CD4-positive, alpha-beta T cell treated with Interferon gamma for 1 hour (primary cell): ENCODE data around the gene ACAA1.
"Not testable (repeated sequence)": the region's sequence is repeated elsewhere in the genome, so short reads cannot be mapped to it uniquely, and the experiment has no call there.

Experiments
- DNase-seq: peaks from one replicate; pipeline ENCODE4 v3.0.0-alpha.2; 2020

The ACAA1 gene

DNA sequence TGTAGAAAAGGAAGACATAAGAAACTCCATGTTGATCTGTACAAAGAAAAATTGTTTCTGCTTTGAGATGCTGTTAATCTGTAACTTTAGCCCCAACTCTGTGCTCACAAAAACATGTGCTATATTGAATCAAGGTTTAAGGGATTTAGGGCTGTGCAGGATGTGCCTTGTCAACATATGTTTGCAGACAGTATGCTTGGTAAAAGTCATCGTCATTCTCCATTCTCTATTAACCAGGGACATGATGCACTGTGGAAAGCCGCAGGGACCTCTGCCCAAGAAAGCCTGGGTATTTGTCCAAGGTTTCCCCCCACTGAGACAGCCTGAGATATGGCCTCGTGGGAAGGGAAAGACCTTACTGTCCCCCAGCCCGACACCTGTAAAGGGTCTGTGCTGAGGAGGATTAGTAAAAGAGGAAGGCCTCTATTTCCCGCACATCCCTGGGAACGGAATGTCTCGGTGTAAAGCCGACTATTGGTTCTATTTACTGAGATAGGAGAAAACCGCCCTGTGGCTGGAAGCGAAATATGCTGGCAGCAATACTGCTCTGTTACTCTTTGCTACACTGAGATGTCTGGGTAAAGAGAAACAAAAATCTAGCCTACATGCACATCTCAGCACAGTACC lies 2.3 kb downstream of the ACAA1 start:
- not testable (repeated sequence) for DNase-seq

DNA sequence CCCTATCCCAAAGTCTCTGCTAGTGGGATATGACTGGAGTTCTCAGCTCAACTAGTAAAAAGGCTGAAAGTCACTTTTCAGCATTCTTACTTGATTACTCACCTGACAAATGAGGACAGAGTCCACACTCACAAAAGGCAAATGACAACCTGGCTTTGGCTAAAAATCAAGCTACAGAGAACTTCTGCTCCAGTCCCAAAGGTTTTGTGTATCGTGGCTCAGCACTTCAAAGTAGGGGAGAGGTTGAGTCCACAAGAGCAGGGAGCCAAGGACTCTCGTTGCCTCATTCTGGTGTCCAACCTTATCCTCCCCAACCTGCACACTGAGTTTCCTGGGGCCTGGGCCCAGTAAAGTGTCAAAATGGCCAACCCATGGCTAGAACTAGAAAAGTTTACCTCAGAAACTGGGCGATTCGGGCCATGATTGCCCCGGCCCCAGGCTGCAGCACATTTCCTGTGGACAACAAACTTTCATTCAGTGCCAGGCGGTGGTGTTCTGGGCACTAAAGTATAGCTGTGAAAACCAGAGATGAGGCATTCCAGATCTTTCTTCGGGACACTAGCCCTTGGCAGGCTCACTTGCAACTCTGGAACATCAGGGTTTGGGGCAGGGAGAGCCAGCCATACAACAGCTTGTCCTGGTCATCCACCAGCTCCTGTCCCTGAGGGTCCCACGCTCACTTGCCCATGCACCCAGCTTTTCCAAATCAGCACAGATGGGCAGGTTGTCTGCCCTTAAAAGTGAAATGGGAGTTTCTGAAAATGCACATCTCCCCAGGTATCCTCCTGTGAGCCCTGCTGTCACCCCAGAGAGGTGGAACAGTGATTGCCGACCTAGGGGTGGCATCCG lies 3.1 kb downstream of the ACAA1 start:
- no peak for DNase-seq

DNA sequence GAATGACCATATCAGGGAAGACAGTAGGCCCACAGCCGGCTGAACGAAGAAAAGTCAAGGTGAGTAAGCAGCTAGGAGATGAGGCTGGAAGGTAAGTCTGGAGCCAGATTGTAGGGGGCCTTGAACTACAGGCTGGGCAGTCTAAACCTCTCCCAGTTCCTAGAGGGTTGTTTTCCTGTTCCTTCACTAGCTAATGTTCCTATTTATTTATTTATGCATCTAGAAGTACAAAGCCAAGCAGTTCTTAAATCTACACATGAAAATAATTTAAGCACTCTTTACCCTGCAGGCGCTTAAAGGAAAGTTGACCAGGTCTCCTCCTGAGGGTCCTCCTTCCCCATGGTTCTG lies 3.7 kb downstream of the ACAA1 start:
- DNase-seq = no peak

DNA sequence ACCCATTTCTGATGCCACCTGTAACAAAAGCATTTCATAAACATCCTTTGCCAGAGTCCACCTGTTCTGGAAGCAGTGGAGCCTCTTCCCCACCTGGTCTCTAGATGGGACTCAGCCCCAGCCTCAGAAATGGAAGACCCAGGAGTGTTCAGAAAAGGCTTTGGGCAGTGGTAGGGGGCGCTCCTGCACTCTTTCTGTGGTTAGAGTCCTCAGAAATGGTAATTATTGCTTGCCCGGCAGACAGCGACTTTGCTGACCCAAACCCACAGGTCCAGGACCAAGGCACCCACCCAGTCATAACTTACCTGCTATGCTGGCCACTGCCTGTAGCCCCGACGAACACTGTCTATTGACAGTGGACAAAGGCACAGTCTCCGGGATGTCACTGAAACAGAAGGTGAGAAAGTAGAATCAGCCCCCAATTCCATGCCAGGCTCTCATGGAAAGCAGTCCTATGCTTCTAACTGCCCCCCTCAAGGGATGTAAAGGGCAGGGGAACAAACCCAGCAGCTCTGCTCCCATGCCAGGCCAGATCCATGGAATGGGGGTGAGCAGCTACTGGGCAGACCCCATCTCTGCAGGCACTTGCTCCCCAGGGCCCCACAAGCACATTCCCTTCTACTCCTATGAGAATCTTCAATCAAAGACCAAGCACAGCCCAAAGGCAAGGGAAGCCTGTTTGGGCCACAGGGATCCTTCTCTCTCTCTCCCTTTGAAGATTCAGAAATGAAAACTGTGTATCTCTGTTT lies 5.1 kb downstream of the ACAA1 start:
- peak; percentile 23 for DNase-seq

DNA sequence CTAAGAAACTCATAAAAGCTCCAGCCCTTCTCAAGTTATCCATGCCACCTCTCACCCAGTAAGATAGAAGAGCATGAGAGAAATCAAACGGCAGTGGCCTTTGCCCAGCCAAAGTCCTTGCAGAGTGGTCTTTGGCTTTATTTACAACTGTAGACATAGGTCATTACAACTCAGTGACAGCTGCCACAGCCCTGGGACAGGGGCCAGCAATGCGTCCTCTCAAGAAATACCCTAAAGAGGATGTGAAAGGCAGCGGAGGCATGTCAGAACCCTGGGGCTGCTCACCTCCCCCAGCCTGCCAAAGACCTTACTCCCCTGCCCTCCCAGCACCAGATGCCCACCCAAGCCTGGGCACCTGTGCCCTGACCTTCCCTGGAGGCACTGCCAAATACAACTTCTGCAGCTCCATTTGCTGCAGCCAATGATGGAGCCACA lies 6.3 kb downstream of the ACAA1 start:
- no peak for DNase-seq

DNA sequence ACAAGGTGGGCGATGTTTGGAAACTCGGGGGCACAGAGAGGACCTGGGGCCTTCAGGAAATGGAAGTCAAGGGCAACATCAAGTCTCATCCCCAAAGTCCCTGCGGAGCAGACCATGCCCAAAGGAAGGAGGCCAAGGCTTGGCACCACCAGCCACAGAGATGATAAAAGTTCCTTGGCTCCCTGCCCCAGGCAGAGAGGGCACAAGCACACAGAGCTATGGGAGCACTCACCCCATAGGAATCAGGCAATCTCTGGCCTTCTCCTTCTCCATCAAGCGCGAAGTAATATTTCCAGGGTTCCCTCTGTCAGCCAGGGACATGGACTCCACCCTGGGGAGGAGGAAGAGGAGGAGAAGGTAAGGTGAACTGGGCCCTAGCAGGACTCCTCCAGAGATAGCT lies 7.9 kb downstream of the ACAA1 start:
- no peak for DNase-seq

DNA sequence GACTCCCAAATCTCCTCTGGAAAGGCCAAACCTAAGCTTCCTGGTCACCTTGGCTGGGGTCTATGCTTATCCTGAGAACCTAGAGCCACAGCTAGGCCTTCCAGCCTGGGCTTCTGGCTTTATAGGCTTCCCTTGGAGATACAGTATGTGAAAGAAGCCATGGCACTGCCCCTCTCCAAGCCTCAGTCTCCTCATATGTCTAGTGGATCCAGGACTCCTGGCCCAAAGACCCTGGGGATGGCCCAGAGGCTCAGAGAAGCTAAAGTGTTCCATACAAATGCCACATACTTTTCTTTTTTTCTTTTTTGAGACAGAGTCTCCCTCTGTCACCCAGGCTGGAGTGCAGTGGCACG lies 8.6 kb downstream of the ACAA1 start:
- DNase-seq = no peak

DNA sequence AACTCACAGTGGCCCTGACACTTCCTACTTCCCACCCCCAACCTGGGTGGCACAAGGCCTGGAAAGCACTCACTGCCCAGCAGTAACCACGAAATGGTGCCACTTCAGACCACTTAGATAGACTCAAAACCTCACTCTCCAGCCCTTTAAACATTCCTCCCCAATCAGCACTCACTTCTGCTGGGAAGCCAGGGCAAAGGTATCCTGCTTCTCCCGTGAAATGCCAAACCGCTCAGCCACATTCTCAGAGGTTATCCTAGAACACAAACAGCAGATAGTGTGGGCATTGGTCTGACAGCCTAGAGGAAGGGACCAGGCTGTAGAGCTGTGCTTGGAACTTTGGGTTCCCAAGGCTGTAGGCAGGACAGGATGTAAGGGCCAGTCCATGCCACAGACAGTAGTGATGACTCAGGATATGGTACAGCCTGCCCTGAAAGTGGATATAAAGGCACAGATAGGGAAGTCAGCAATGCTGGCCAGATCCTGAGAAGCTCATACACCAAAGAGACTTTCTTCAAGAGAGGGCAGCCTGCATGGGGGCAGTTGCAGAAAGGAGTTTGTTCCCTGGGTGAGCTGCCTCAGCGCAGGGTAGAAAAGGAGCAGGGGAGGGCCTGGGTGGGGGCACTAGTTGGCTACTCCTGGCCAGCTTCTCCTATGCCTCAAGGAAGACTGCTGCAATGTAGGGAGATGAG lies 9.2 kb downstream of the ACAA1 start:
- DNase-seq = no peak

DNA sequence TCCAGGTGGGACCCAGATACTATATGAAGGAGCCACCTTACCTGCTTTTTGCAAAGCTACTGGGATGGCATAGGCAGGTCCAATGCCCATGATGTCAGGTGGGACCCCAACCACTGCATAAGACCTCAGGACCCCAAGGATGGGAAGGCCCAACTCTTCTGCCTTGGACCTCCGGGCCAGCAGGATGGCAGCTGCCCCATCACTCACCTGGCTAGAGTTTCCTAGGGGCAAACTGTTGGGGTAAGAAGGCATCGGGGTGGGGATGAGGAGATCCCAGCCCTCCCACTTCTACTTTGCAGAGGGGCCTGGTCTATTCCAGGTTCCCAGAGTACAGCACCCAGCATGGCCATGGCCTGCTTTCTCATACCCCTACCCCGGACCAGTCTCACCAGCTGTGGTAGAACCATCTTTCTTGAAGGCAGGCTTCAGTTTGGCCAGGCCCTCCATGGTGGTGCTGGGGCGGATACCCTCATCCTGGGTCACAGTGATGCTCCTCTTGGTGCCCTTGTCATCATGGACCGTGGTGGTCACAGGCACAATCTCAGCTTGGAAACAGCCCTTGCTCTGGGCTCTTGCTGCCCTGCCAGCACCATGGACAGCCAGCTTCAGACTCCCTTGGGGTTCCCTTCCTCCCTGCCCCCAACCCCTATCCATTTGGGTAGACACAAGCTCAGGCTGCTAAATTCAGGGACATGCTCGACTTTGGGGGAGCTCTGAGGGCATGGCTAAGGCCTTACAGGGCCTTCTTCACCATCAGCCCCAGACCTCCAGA lies 10.6 kb downstream of the ACAA1 start:
- DNase-seq = no peak

DNA sequence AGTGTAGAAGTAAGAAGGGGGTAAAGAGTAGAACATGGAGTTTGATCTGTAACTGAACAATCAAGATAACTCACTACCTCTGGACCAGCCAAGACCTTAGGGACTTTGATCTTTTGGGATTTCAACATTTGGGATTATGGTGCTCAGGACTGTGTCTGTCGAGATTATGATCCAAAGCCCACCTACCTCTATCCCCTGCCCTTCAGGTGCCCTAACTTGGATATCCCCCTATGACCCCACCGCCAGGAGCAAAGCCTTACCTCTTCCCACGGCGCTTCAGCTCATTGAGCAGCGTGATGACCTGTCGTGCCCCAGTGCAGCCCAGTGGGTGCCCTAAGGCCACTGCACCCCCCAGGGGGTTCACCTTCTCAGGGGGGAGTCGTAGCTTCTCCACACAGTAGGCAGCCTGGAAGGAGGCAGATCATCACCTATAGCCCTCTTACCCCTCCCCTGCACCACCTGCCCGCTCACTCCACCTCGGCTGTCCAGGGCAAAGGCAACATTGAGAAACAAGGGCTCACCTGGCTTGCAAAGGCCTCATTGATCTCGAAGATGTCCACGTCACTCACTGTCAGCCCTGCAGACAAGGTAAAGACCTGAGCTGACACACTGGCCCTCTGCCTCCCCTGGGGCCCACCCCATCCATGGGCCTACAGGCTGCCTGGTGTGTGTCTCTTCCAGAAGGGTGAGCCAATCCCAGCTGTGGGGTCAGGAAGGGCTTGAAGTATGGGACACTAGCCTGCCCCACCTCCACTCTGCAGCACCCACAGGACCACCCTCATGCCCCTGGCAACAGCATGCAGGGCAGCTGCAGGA lies 11.4 kb downstream of the ACAA1 start:
- DNase-seq = no peak

DNA sequence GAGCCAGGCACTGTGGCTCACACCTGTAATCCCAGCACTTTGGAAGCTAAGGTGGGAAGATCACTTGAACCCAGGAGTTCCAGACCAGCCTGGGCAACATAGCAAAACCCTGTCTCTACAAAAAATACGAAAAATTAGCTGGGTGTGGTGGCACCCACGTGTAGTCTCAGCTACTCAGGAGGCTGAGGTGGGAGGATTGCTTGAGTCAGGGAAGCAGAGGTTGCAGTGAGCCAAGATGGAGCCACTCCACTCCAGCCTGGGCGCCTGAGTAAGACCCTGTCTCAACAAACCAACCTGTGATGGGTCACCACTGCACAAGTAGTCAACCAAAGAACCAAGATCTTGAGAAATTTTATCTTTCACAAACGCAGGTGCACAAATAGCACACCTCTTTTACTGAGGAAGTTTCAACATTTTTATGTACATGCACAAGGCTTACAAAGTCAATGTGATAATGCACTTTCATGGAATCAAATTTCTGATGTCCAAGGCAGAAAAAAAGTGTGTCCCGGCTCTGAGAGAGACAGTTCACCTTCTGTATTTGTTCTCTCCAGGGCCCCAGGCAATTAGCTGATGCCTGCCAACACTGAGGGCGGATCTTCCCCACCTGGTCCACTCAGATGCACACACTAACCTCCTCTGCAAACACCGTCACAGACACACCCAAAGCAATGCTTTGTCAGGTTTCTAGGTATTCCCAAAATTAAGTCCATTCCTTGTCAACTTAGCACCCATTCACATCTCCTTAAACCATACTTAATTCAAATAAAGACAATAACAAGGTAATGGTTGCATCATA lies 12.4 kb downstream of the ACAA1 start:
- DNase-seq = no peak

DNA sequence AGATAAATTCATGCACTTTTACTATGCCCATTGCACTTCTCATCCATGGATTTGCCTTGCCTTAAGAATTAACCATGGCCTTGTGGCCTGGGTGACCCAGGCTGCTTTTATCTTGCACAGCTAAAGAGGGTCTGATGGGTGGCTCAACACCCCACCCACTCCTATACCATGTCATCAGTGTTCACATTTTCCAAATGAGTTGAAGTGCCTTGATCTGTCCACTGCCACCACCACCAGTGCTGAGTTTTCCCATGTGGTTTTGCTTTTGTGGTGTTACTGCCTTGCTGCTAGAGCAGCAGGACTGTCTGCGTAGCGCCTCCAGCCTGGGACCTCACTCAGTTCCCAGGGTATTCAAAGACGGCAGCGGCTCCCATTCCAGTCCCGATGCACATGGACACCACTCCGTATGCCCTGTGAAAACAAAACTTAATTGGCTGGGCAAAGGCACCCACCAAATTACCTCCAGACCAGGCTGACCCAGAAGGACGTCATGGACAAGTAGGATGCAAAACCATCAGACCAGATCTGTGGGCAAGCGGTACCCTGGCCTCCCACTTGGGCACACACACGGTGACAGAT lies 14.1 kb downstream of the ACAA1 start:
- DNase-seq = no peak

DNA sequence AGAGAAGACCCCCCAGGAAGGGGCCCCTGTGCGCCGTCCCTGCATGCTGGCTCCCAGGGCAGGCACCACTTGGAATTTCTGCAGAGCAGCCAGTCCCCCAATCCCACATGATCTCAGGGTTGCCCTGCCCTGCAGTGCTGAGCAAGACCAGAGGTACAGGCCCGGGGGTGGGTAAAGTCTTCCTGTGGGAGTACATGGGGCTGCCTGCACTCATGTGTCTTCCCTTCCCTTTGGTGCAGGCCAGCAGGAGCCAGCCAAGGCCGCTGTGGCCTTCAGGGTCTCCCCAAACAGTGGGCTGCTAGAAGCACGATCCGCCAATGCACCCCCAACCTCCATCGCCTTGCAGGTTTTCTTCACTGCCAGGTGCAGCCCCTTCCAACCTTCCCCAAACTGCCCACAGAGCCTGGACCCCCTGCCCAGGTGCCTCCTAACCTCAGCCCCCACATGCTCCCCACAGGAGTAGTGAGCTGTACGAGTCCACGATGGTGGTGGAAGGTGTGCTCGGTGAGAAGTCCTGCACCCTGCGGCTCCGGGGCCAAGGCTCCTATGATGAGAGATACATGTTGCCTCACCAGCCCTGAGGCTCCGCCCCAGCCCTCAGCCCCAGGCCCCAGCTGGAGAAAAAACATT lies 15.0 kb downstream of the ACAA1 start:
- DNase-seq = no peak

DNA sequence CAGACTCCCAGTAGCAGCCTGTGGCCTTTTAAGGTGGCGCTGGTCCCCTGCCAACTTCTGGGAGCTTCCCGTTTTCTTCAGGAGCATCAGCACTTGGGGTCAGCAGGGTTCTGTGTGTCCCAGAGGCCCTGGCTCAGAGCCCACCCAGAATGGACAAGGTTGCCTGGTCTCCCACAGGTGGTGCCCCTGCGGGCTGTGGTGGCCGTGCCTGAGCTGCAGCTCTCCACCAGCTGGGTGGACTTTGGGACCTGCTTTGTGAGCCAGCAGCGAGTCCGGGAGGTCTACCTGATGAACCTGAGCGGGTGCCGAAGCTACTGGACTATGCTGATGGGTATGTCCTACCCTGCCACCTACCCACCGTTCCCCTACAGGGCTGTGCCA lies 15.5 kb downstream of the ACAA1 start:
- no peak for DNase-seq

DNA sequence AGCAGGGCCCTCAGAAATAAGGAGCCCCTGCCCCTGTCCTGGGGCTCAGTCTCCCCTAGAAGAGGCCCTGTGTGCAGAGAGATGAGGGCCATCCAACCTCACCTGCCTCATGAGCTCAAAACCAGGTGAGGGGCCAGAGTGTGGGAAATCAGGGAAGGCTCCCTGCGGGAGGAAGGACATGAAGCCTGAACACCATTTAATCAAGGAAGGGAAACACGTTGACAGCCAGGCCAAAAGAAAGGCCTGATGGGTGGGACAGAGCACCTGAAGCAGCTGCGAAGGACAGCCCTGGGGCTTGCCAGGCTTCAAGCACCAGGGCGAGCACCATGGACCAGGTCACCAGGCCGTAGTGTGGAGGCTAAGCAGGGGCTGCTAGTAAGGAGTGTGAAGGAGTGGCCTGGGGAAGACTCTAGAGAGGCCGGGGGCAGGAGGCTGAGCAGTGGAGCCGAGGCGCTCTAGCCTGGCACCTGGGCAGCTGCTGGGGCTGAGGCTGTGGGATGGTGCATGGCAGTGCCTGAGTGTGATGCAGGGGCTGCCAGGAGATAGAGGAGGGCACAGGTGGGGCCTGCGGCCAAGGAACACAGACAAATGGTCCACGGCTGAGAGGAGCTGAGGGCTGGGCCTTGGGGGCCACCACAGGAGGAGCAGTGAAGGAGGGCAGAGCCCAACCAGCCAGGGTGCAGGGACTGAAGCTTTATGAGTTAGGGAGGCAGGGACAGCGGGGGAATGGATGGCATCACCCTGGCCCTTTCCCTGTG lies 16.1 kb downstream of the ACAA1 start:
- no peak for DNase-seq

DNA sequence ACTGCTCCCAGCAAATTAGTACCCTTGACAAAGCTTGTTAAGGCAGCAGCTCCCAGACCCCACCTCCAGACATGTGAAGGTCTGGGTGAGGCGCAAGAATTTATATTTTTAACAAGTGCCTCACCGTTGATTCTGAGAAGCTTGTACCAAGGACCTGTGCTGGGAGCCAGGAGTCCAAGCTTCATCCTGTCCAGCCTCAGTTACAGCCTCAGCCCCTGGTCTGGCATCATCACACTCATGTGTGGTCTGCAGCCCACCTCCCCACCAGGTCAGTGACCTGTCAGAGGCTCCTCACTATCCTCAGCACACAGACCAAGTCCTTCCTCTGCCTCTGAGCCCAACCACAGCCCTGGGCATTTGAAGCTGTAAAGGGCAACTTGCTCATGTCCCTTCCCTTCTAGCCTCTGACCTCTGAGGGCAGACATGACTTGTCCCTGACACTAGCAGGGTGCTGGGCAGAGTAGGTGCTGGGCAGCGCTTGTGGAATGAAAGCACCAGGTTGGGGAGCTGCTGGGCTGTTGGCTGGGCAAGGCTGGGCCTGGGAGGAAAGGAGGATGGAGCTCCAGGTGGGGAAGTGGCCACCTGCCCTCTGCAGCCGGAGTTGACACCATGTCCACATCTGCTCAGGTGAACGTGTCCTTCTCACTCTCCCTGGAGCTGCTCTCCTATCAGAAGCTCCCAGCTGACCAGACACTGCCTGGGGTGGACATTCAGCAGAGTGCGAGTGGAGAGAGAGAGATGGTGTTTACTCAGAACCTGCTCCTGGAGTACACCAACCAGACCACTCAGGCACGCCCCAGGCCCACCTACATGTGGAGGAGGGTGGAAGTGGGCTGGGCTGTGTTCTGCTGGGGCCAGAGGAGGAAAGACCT lies 16.9 kb downstream of the ACAA1 start:
- no peak for DNase-seq

DNA sequence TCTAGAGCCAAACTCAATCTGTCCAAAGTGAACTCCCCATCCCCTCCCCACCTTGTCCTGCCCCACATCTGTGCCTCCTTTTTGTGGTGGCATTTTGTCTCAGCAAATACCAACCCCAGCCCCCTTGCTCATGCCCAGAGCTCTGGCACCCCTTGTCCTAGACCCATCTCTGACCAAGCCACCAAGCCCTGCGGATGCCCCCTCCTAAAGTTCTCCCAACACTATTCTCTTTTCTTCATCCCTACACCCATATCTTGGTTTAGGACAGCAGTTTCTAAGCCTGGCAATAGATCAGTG lies 17.7 kb downstream of the ACAA1 start:
- no peak for DNase-seq
